Stimulated activated CD4-positive, alpha-beta T cell treated with anti-CD3 and anti-CD28 coated beads, Interleukin-2, amount 100 ng/mL, for 48 hours (primary cell): ENCODE measurements around the gene PNPLA6.

Source experiments
- DNase-seq, 2 donors: peaks; one replicate each; pipeline ENCODE4 v3.0.0-alpha.2; 2020

The PNPLA6 gene

GRCh38 chr19:7515645-7516151, 19.8 kb upstream of the PNPLA6 start, which contains the start of gene ZNF358:
ZNF358 (plus strand) TSS chr19:7516103; CDS start chr19:7519243, 3,140 bp downstream.
- peak in 1 of 2 donors; percentile 49 for DNase-seq

DNA sequence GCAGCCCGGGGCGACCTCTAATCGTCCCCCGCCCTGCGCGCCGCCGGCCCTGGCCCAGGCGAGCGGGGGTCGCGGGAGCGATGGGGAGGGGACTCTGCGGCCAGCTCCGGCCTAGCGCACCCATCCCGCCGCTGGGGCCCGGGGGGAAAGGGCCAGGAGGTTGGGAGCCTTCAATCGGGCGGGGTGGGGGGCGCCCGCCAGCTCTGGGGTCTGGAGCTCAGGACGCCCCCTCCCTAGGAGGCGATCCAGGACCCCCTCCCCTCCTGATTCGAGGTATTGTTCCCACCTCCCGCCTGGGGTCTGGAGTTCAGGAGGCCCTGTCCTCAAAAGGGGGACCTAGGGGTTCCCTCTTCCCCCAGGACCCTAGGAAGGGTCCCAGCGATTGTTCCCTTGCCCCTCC, 19.2 kb upstream of the PNPLA6 start:
- no peak for DNase-seq

GRCh38 chr19:7516878-7517277, 18.6 kb upstream of the PNPLA6 start:
- no peak for DNase-seq

GRCh38 chr19:7519361-7520130, 16.0 kb upstream of the PNPLA6 start:
- DNase-seq = no peak

DNA sequence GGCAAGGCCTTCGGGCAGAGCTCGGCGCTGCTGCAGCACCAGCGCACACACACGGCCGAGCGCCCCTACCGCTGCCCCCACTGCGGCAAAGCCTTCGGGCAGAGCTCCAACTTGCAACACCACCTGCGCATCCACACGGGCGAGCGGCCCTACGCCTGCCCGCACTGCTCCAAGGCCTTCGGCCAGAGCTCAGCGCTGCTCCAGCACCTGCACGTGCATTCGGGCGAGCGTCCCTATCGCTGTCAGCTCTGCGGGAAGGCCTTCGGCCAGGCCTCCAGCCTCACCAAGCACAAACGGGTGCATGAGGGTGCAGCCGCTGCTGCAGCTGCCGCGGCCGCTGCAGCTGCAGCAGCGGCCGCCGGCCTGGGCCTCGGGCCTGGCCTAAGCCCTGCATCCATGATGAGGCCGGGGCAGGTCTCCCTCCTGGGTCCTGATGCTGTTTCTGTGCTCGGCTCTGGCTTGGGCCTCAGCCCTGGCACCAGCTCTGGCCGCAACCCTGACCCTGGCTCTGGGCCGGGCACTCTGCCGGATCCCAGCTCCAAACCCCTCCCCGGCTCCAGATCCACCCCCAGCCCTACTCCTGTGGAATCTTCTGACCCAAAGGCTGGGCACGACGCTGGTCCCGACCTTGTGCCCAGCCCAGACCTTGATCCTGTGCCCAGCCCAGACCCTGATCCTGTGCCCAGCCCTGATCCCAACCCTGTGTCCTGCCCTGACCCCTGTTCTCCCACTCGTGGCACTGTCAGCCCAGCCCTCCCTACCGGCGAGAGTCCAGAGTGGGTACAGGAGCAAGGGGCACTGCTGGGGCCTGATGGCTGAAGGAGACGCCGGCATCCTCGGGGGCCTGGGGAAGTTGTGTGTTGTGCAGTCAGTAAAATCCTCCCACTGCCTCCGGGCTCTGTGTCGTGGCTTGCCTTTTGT, 15.1 kb upstream of the PNPLA6 start:
- DNase-seq = no peak

DNA sequence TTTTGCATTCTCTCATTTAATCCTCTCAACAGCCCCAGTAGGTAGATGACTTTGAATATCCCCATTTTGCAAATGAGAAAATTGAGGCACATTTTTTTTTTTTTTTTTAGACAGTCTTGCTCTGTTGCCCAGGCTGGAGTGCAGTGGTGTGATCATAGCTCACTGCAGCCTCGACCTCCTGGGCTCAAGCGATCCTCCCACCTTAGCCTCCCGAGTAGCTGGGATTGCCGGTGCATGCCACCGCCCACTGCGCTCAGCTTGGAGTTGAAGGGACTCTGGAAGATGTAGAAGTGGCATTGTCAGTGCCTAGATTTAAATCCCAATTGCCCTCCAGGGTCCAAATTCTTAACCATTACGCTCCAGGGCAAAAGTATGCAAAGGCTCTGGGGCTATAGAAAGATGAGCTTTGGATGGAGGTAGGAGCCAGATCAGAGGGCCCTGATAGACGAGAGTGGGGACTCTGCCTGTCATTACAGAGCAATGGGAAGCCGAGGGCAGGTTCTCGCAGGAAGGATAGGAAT, 13.9 kb upstream of the PNPLA6 start:
- no peak for DNase-seq

GRCh38 chr19:7522072-7522922, 13.2 kb upstream of the PNPLA6 start, which contains the start of gene MCOLN1:
MCOLN1 (plus strand) TSS chr19:7522624; CDS start chr19:7522751, 127 bp downstream.
- DNase-seq = peak; percentile 100

DNA sequence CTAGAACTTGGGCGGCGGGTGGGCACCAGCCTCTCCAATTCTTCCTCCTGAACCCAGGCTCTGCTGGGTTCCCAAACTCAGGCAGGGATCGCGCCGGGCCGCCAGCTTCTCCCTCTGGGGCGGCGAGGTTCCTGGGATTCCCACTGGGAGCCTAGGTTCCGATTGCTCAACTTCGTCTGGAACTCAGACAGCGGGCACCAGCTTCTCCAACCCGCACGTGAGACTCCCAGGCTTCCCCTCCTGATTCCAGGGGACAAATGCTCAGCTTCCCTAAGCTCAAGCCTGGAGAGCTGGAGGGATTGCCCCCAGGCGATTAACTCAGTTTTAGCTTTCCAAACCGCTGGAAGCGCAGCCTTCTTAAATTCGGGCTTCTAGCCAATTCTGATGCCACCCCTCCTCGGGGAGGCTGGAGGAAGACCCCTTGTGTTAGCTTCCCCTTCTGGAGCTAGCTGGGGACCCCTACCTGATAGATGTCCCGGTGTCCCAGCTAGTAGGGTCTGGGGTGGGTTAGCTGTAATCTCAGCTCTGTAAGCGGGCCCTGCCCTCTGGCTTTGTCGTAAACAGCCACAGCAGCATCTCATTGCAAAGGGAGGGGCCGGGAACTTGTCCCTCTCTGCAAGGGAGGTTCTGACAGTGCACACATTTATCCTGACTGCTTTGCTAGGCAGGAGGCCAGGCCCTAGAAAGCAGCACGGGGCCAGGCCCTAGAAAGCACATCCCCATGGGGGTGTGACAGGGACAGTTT, 12.4 kb upstream of the PNPLA6 start:
- no peak for DNase-seq

- DNase-seq = no peak
Observed at GRCh38 chr19:7524523-7524922, 11.0 kb upstream of the PNPLA6 start.

DNA sequence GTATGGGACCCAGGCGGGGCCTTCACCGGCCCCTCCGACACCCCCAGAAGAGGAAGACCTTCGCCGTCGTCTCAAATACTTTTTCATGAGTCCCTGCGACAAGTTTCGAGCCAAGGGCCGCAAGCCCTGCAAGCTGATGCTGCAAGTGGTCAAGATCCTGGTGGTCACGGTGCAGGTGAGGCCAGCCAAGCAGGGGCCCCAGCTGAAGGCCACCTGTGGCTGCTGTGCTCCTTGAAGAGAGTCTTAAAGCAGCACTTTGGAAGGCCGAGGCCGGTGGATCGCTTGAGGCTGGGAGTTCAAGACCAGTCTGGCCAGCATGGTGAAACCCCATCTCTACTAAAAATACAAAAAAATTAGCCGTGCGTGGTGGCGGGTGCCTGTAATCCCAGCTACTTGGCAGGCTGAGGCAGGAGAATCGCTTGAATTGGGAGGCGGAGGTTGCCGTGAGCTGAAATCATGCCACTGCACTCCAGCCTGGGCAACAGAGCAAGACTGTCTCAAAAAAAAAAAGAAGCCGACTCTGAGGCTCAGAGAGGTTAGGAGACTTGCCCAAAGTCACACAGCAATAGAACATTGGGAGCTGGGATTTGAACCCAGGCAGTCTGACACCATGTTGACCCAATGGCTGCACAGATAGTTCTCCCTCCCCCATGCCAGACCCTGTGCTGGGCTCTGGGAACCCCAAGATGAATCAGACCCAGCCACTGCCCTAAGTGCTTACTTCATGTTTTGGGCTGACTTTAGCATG, 10.4 kb upstream of the PNPLA6 start:
- DNase-seq = no peak

DNA sequence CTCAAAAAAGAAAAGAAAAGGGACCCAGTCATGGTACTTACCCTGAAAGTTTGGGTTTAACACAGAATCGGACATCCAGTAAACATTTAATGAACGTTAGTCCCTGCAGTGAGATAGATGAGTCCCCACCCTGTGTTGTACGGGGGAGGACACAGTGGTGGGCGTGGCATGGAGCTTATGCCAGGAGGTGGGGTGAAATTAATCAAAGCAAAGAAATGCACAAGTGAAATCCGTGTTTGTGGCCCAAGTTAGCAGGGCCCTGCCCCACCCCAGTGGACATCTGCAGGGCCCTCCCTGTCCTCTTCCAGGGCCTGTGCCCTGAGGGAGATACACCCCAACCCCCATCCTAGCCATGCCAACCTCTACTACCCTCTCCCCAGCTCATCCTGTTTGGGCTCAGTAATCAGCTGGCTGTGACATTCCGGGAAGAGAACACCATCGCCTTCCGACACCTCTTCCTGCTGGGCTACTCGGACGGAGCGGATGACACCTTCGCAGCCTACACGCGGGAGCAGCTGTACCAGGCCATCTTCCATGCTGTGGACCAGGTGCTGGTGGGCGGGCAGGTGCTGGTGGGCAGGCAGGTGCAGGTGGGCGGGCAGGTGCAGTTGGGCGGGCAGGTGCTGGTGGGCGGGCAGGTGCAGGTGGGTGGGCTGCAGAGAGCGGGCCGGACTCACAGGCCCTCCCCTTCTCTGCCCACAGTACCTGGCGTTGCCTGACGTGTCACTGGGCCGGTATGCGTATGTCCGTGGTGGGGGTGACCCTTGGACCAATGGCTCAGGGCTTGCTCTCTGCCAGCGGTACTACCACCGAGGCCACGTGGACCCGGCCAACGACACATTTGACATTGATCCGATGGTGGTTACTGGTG, 9.2 kb upstream of the PNPLA6 start:
- no peak for DNase-seq

- DNase-seq = no peak
Observed at GRCh38 chr19:7527516-7528191, 7.9 kb upstream of the PNPLA6 start.

DNA sequence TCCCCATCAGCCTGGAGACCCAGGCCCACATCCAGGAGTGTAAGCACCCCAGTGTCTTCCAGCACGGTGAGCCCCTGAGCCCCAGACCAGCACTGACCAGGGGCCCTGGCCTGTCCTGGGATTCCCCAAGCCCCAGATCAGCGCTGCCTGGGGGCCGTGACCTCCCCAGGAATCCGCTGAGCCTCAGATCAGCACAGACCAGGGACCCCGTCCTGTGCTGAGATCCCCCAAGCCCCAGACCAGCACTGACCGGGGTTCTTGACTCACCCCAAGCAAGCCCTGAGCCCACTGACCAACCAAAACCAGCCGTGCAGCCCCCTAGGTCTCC, 7.4 kb upstream of the PNPLA6 start:
- no peak for DNase-seq

DNA sequence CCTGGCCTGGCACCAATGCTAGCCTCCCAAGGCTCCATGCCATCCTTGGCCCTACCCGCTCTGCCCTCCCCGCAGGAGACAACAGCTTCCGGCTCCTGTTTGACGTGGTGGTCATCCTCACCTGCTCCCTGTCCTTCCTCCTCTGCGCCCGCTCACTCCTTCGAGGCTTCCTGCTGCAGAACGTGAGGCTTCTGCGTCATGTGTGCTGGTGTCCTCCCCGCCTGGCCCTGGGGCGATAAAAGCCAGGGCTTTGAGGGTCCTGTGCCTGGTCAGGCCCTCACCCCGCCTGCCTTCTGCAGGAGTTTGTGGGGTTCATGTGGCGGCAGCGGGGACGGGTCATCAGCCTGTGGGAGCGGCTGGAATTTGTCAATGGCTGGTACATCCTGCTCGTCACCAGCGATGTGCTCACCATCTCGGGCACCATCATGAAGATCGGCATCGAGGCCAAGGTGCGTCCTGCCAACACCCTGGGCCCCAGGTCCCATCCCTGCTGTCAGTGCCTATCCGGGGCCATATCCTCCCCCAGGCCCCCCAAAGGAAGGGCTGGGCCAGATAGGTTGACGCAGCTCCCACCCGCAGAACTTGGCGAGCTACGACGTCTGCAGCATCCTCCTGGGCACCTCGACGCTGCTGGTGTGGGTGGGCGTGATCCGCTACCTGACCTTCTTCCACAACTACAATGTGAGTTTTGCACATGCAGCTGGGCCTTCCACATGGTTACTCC, 6.8 kb upstream of the PNPLA6 start:
- DNase-seq = no peak

- no peak for DNase-seq
Observed at GRCh38 chr19:7529246-7529600, 6.3 kb upstream of the PNPLA6 start.

GRCh38 chr19:7529610-7530490, 5.7 kb upstream of the PNPLA6 start:
- no peak for DNase-seq

GRCh38 chr19:7533281-7533885, 2.1 kb upstream of the PNPLA6 start:
- no peak for DNase-seq
